Measurements from ENCODE around the gene BAX. TPM values are rescaled to one million over a fixed set of nuclear protein-coding genes. Genes with fewer than 3 reads are reported as not detected.

BAX gene
- total and polyA plus RNA-seq, 2 of the 13 experiments (the other 11 are each of a cell fraction or from before 2014, with no cell fraction given), result 139 to 176 TPM

DNA sequence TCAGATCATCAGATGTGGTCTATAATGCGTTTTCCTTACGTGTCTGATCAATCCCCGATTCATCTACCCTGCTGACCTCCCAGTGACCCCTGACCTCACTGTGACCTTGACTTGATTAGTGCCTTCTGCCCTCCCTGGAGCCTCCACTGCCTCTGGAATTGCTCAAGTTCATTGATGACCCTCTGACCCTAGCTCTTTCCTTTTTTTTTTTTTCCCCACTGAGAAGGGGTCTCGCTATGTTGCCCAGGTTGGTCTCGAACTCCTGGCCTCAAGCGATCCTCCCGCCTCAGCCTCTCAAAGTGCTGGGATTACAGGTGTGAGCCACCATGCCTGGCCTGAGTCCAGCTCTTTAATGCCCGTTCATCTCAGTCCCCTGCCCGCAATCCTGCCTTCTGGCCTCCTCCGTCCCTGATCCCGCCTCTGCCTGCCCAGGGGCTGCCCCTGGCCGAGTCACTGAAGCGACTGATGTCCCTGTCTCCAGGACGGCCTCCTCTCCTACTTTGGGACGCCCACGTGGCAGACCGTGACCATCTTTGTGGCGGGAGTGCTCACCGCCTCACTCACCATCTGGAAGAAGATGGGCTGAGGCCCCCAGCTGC lies 6.5 kb downstream of the BAX start (continued):
- no peak for TF ChIP-seq ZNF20 (CRISPR knock-in tag; IDR thresholded peaks at IDR 0.05)
- TF ChIP-seq, protein P1, sequence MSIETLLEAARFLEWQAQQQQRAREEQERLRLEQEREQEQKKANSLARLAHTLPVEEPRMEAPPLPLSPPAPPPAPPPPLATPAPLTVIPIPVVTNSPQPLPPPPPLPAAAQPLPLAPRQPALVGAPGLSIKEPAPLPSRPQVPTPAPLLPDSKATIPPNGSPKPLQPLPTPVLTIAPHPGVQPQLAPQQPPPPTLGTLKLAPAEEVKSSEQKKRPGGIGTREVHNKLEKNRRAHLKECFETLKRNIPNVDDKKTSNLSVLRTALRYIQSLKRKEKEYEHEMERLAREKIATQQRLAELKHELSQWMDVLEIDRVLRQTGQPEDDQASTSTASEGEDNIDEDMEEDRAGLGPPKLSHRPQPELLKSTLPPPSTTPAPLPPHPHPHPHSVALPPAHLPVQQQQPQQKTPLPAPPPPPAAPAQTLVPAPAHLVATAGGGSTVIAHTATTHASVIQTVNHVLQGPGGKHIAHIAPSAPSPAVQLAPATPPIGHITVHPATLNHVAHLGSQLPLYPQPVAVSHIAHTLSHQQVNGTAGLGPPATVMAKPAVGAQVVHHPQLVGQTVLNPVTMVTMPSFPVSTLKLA (IDR thresholded peaks at IDR 0.05), result no peak
- TF ChIP-seq ZNF777 (CRISPR knock-in tag; IDR thresholded peaks at IDR 0.05), result no peak
- TF ChIP-seq ELF1 (CRISPR knock-in tag; IDR thresholded peaks at IDR 0.05), result no peak
- TF ChIP-seq, protein P2, sequence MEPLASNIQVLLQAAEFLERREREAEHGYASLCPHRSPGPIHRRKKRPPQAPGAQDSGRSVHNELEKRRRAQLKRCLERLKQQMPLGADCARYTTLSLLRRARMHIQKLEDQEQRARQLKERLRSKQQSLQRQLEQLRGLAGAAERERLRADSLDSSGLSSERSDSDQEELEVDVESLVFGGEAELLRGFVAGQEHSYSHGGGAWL (CRISPR knock-in tag; IDR thresholded peaks at IDR 0.05), result no peak; the same call in 1 of the 2 replicates
- TF ChIP-seq, protein P3, sequence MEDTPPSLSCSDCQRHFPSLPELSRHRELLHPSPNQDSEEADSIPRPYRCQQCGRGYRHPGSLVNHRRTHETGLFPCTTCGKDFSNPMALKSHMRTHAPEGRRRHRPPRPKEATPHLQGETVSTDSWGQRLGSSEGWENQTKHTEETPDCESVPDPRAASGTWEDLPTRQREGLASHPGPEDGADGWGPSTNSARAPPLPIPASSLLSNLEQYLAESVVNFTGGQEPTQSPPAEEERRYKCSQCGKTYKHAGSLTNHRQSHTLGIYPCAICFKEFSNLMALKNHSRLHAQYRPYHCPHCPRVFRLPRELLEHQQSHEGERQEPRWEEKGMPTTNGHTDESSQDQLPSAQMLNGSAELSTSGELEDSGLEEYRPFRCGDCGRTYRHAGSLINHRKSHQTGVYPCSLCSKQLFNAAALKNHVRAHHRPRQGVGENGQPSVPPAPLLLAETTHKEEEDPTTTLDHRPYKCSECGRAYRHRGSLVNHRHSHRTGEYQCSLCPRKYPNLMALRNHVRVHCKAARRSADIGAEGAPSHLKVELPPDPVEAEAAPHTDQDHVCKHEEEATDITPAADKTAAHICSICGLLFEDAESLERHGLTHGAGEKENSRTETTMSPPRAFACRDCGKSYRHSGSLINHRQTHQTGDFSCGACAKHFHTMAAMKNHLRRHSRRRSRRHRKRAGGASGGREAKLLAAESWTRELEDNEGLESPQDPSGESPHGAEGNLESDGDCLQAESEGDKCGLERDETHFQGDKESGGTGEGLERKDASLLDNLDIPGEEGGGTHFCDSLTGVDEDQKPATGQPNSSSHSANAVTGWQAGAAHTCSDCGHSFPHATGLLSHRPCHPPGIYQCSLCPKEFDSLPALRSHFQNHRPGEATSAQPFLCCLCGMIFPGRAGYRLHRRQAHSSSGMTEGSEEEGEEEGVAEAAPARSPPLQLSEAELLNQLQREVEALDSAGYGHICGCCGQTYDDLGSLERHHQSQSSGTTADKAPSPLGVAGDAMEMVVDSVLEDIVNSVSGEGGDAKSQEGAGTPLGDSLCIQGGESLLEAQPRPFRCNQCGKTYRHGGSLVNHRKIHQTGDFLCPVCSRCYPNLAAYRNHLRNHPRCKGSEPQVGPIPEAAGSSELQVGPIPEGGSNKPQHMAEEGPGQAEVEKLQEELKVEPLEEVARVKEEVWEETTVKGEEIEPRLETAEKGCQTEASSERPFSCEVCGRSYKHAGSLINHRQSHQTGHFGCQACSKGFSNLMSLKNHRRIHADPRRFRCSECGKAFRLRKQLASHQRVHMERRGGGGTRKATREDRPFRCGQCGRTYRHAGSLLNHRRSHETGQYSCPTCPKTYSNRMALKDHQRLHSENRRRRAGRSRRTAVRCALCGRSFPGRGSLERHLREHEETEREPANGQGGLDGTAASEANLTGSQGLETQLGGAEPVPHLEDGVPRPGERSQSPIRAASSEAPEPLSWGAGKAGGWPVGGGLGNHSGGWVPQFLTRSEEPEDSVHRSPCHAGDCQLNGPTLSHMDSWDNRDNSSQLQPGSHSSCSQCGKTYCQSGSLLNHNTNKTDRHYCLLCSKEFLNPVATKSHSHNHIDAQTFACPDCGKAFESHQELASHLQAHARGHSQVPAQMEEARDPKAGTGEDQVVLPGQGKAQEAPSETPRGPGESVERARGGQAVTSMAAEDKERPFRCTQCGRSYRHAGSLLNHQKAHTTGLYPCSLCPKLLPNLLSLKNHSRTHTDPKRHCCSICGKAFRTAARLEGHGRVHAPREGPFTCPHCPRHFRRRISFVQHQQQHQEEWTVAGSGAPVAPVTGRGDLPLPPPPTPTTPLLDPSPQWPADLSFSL (CRISPR knock-in tag; IDR thresholded peaks at IDR 0.05), result no peak
- no peak for TF ChIP-seq TCF7L2 (IDR thresholded peaks at IDR 0.05; ENCODE audit: low read depth, low read length)
- no peak for TF ChIP-seq ZNF136 (CRISPR knock-in tag; IDR thresholded peaks at IDR 0.05; ENCODE audit: low read depth)
- no peak for TF ChIP-seq CCDC6 (CRISPR knock-in tag; IDR thresholded peaks at IDR 0.05)
- TF ChIP-seq ZNF766 (CRISPR knock-in tag; IDR thresholded peaks at IDR 0.05; ENCODE audit: borderline replicate concordance), result 0 out of 2 replicates have a peak, but pooled peaks have one; percentile 23
- TF ChIP-seq MBNL3 (CRISPR knock-in tag; conservative IDR thresholded peaks at IDR 0.05), result no peak
- TF ChIP-seq MED8 (CRISPR knock-in tag; IDR thresholded peaks at IDR 0.05; ENCODE audit: insufficient replicate concordance), result no peak
- TF ChIP-seq, protein P4, sequence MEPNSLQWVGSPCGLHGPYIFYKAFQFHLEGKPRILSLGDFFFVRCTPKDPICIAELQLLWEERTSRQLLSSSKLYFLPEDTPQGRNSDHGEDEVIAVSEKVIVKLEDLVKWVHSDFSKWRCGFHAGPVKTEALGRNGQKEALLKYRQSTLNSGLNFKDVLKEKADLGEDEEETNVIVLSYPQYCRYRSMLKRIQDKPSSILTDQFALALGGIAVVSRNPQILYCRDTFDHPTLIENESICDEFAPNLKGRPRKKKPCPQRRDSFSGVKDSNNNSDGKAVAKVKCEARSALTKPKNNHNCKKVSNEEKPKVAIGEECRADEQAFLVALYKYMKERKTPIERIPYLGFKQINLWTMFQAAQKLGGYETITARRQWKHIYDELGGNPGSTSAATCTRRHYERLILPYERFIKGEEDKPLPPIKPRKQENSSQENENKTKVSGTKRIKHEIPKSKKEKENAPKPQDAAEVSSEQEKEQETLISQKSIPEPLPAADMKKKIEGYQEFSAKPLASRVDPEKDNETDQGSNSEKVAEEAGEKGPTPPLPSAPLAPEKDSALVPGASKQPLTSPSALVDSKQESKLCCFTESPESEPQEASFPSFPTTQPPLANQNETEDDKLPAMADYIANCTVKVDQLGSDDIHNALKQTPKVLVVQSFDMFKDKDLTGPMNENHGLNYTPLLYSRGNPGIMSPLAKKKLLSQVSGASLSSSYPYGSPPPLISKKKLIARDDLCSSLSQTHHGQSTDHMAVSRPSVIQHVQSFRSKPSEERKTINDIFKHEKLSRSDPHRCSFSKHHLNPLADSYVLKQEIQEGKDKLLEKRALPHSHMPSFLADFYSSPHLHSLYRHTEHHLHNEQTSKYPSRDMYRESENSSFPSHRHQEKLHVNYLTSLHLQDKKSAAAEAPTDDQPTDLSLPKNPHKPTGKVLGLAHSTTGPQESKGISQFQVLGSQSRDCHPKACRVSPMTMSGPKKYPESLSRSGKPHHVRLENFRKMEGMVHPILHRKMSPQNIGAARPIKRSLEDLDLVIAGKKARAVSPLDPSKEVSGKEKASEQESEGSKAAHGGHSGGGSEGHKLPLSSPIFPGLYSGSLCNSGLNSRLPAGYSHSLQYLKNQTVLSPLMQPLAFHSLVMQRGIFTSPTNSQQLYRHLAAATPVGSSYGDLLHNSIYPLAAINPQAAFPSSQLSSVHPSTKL (CRISPR knock-in tag; IDR thresholded peaks at IDR 0.05), result peak; percentile 19; the same call in 1 of the 2 replicates
- no peak for TF ChIP-seq SMAD1 (CRISPR knock-in tag; IDR thresholded peaks at IDR 0.05; ENCODE audit: borderline replicate concordance, low read depth)
- TF ChIP-seq ZNF563 (CRISPR knock-in tag; IDR thresholded peaks at IDR 0.05), result no peak
- TF ChIP-seq FIP1L1 (IDR thresholded peaks at IDR 0.05; ENCODE audit: borderline replicate concordance, insufficient read depth, low read depth, low read length), result no peak
- TF ChIP-seq ZSCAN30 (CRISPR knock-in tag; IDR thresholded peaks at IDR 0.05), result no peak
- TF ChIP-seq HOXA7 (CRISPR knock-in tag; IDR thresholded peaks at IDR 0.05), result no peak
